ENCODE data around the gene OR2T3. TPM values are rescaled to one million over a fixed set of nuclear protein-coding genes. Genes with fewer than 3 reads are reported as not detected.
"Not testable (repeated sequence)": the region's sequence is repeated elsewhere in the genome, so short reads cannot be mapped to it uniquely, and the experiment has no call there.

Gene OR2T3
- total RNA-seq = not detected

- not testable (repeated sequence) for H3K36me3 ChIP-seq; DNase-seq (ENCODE audit: low spot score in 2 of 2); H3K27me3 ChIP-seq; H3K9me3 ChIP-seq; H3K4me1 ChIP-seq; H3K4me3 ChIP-seq; H3K27ac ChIP-seq
- 71% methylated on average over 1 of the region's 2 CpGs for WGBS
These were observed at the start of gene OR2T3 for GRCh38 chr1:248473051-248473450. TSS of gene OR2T3 (plus strand) at chr1:248473351. CDS start at chr1:248473351, 0 bp downstream.

GRCh38 chr1:248427526-248428191, 45.5 kb upstream of the OR2T3 start:
- 63% methylated on average over 3 of the region's 3 CpGs for WGBS

GRCh38 chr1:248428192-248428533, 45.0 kb upstream of the OR2T3 start:
- WGBS = 86% methylated on average over 3 of the region's 3 CpGs
- not testable (repeated sequence) for DNase-seq (ENCODE audit: low spot score in 2 of 2); H3K4me3 ChIP-seq; H3K27ac ChIP-seq; H3K4me1 ChIP-seq; H3K36me3 ChIP-seq; H3K27me3 ChIP-seq; H3K9me3 ChIP-seq

More at GRCh38 chr1:248427526-248428191, 45.5 kb upstream of the OR2T3 start:
- not testable (repeated sequence) for H3K36me3 ChIP-seq; H3K4me3 ChIP-seq; H3K9me3 ChIP-seq; H3K27me3 ChIP-seq; DNase-seq (ENCODE audit: low spot score in 2 of 2); H3K27ac ChIP-seq; H3K4me1 ChIP-seq

- H3K4me3 ChIP-seq; DNase-seq (ENCODE audit: low spot score in 2 of 2); H3K36me3 ChIP-seq; H3K4me1 ChIP-seq; H3K27ac ChIP-seq; H3K27me3 ChIP-seq; H3K9me3 ChIP-seq: not testable (repeated sequence)
- WGBS = 66% methylated on average over 11 of the region's 11 CpGs
These were observed 41.5 kb upstream of the OR2T3 start for GRCh38 chr1:248431683-248432082.

- not testable (repeated sequence) for DNase-seq (ENCODE audit: low spot score in 2 of 2); H3K4me3 ChIP-seq; H3K4me1 ChIP-seq; H3K9me3 ChIP-seq; H3K27ac ChIP-seq; H3K36me3 ChIP-seq; H3K27me3 ChIP-seq
- 79% methylated on average over 4 of the region's 4 CpGs for WGBS
These were observed 41.0 kb upstream of the OR2T3 start for GRCh38 chr1:248432201-248432600.

GRCh38 chr1:248433811-248434415, 39.2 kb upstream of the OR2T3 start:
- H3K9me3 ChIP-seq; H3K4me3 ChIP-seq; H3K36me3 ChIP-seq; DNase-seq (ENCODE audit: low spot score in 2 of 2); H3K27me3 ChIP-seq; H3K4me1 ChIP-seq; H3K27ac ChIP-seq: not testable (repeated sequence)
- whole genome bisulfite sequencing = 90% methylated on average over 35 of the region's 38 CpGs

- H3K27ac ChIP-seq; H3K27me3 ChIP-seq; H3K9me3 ChIP-seq; H3K4me1 ChIP-seq; H3K36me3 ChIP-seq; DNase-seq (ENCODE audit: low spot score in 2 of 2); H3K4me3 ChIP-seq: not testable (repeated sequence)
- WGBS = 73% methylated on average over 6 of the region's 6 CpGs
These were observed 38.2 kb upstream of the OR2T3 start for GRCh38 chr1:248434913-248435312.

GRCh38 chr1:248436303-248436702, 36.8 kb upstream of the OR2T3 start:
- not testable (repeated sequence) for H3K27me3 ChIP-seq; H3K36me3 ChIP-seq; DNase-seq (ENCODE audit: low spot score in 2 of 2); H3K9me3 ChIP-seq; H3K4me3 ChIP-seq; H3K4me1 ChIP-seq; H3K27ac ChIP-seq
- 68% methylated on average over 3 of the region's 3 CpGs for WGBS

- 38% methylated on average over 1 of the region's 1 CpG for WGBS
These were observed 34.5 kb upstream of the OR2T3 start for GRCh38 chr1:248438668-248439067.

GRCh38 chr1:248439283-248439682, 33.9 kb upstream of the OR2T3 start:
- not testable (repeated sequence) for H3K27me3 ChIP-seq; H3K36me3 ChIP-seq; DNase-seq (ENCODE audit: low spot score in 2 of 2); H3K27ac ChIP-seq; H3K9me3 ChIP-seq; H3K4me3 ChIP-seq; H3K4me1 ChIP-seq
- 67% methylated on average over 5 of the region's 5 CpGs for WGBS

More at GRCh38 chr1:248438668-248439067, 34.5 kb upstream of the OR2T3 start:
- H3K4me1 ChIP-seq; H3K27ac ChIP-seq; H3K27me3 ChIP-seq; DNase-seq (ENCODE audit: low spot score in 2 of 2); H3K4me3 ChIP-seq; H3K9me3 ChIP-seq; H3K36me3 ChIP-seq: not testable (repeated sequence)

- not testable (repeated sequence) for H3K36me3 ChIP-seq; DNase-seq (ENCODE audit: low spot score in 2 of 2); H3K27ac ChIP-seq; H3K9me3 ChIP-seq; H3K27me3 ChIP-seq; H3K4me3 ChIP-seq; H3K4me1 ChIP-seq
- 67% methylated on average over 1 of the region's 2 CpGs for WGBS
These were observed 30.5 kb upstream of the OR2T3 start for GRCh38 chr1:248442500-248443277.

GRCh38 chr1:248444603-248445002, 28.5 kb upstream of the OR2T3 start:
- not testable (repeated sequence) for H3K9me3 ChIP-seq; H3K36me3 ChIP-seq; H3K4me3 ChIP-seq; H3K27ac ChIP-seq; H3K4me1 ChIP-seq; DNase-seq (ENCODE audit: low spot score in 2 of 2); H3K27me3 ChIP-seq
- WGBS = 81% methylated on average over 4 of the region's 4 CpGs

GRCh38 chr1:248445399-248445798, 27.8 kb upstream of the OR2T3 start, which contains the start of gene OR2T2:
TSS of gene OR2T2 (plus strand) at chr1:248445637. CDS start at chr1:248452798, 7,161 bp downstream.
- not testable (repeated sequence) for H3K4me3 ChIP-seq; H3K4me1 ChIP-seq; H3K36me3 ChIP-seq; H3K9me3 ChIP-seq; H3K27ac ChIP-seq; DNase-seq (ENCODE audit: low spot score in 2 of 2); H3K27me3 ChIP-seq
- WGBS = 80% methylated on average over 1 of the region's 2 CpGs

- H3K4me3 ChIP-seq, H3K9me3 ChIP-seq: not testable (repeated sequence)
These were observed 24.6 kb upstream of the OR2T3 start for GRCh38 chr1:248448409-248449074.

More at GRCh38 chr1:248448409-248449074, 24.6 kb upstream of the OR2T3 start:
- H3K4me1 ChIP-seq; H3K27ac ChIP-seq; DNase-seq (ENCODE audit: low spot score in 2 of 2); H3K27me3 ChIP-seq; H3K36me3 ChIP-seq: not testable (repeated sequence)
- WGBS = no CpG with 5 or more reads among the region's 4 CpGs
